Endothelial cell of umbilical vein (primary cell): ENCODE data around the gene TBC1D19. TPM values are rescaled to one million over a fixed set of nuclear protein-coding genes. Genes with fewer than 3 reads are reported as not detected.
"Not testable (repeated sequence)": the region's sequence is repeated elsewhere in the genome, so short reads cannot be mapped to it uniquely, and the experiment has no call there.

ENCODE experiments used
- BruUV-seq: library from RNA; stranded (reverse); fragments of 400-500 nt; replicated peaks from 2 replicates; lab custom pipeline; 2021; lab: Mats Ljungman, UMichigan
- CTCF ChIA-PET: fragments of 300-600, 350-600 bp; sonication (Branson Sonifier 250); formaldehyde crosslinking; loops from one replicate; lab custom pipeline; 2021; ENCODE audit warnings: antibody characterized with exemption, inconsistent platforms; lab: Charles Lee
- POLR2A ChIA-PET: fragments of 300-600, 350-600 bp; sonication (Branson Sonifier 250); formaldehyde crosslinking; loops from one replicate; lab custom pipeline; 2021; ENCODE audit warnings: antibody characterized with exemption, inconsistent platforms; lab: Charles Lee
- DNase-seq: peaks from one replicate; pipeline ENCODE4 v3.0.0-alpha.2; 2011; ENCODE audit warnings: low read depth, low spot score
- FAIRE-seq: peaks from 2 replicates; lab custom pipeline; 2011; peaks lifted over from hg19 to GRCh38; lab: Jason Lieb, UNC
- H2AFZ ChIP-seq: 2 replicates; pipeline ENCODE4 v1.6.0; 2012; ENCODE audit warnings: low read depth, low read length, control low read depth, inconsistent platforms
- H3K27ac ChIP-seq: 2 replicates; pipeline ENCODE4 v1.5.1; 2011; ENCODE audit warnings: low read depth, mild to moderate bottlenecking, control low read depth, low read length, moderate library complexity; ENCODE audit not compliant: insufficient read depth
- H3K27me3 ChIP-seq, 2 experiments: 2 replicates each; pipeline versions ENCODE4 v1.6.0 to v1.6.1; 2011; ENCODE audit warnings: low read length in 2 of 2, mixed read lengths in 1 of 2; ENCODE audit not compliant: control insufficient read depth in 2 of 2, insufficient read depth in 2 of 2
- H3K36me3 ChIP-seq, 2 experiments: 2 replicates in 1 of 2; 3 replicates in 1 of 2; pipeline ENCODE4 v1.5.1; 2011; ENCODE audit warnings: low read length in 2 of 2, mild to moderate bottlenecking in 1 of 2, moderate library complexity in 1 of 2; ENCODE audit not compliant: control insufficient read depth in 2 of 2, insufficient read depth in 2 of 2; ENCODE audit errors: extremely low read depth in 1 of 2
- H3K4me1 ChIP-seq: 3 replicates; pipeline ENCODE4 v1.5.1; 2011; ENCODE audit warnings: mild to moderate bottlenecking, low read length; ENCODE audit not compliant: control insufficient read depth, insufficient read depth; ENCODE audit errors: extremely low read depth
- H3K4me2 ChIP-seq: 2 replicates; pipeline ENCODE4 v1.6.1; 2011; ENCODE audit warnings: low read length, control low read depth, mixed read lengths; ENCODE audit not compliant: insufficient read depth
- H3K4me3 ChIP-seq, 3 experiments: fragments of 200-600 bp in 1 of 3; sonication (generic), shearing (Covaris generic) in 1 of 3; replicated peaks in 1 of 3; 2 replicates each; pipeline ENCODE4 v1.5.1; 2011 to 2016; ENCODE audit warnings: control low read depth in 3 of 3, low read length in 3 of 3, mild to moderate bottlenecking in 2 of 3, inconsistent platforms in 1 of 3, low read depth in 1 of 3, moderate library complexity in 1 of 3; ENCODE audit not compliant: insufficient read depth in 1 of 3
- H3K79me2 ChIP-seq: 2 replicates; pipeline ENCODE4 v1.6.0; 2012; ENCODE audit warnings: low read length, inconsistent platforms; ENCODE audit not compliant: control insufficient read depth, insufficient read depth
- H3K9ac ChIP-seq: replicated peaks from 2 replicates; pipeline ENCODE3; 2011; ENCODE audit warnings: low read length, control low read depth; ENCODE audit not compliant: insufficient read depth; ENCODE audit errors: extremely low read depth
- H3K9me1 ChIP-seq: replicated peaks from 3 replicates; pipeline ENCODE4 v1.6.0; 2011; ENCODE audit warnings: mild to moderate bottlenecking, low read length; ENCODE audit not compliant: control insufficient read depth, insufficient read depth; ENCODE audit errors: extremely low read depth
- H3K9me3 ChIP-seq: replicated peaks from 2 replicates; pipeline ENCODE4 v1.5.1; 2012; ENCODE audit warnings: low read length, inconsistent platforms; ENCODE audit not compliant: control insufficient read depth, insufficient read depth
- H4K20me1 ChIP-seq: replicated peaks from 2 replicates; pipeline ENCODE3; 2011; ENCODE audit warnings: mild to moderate bottlenecking, low read length; ENCODE audit not compliant: control insufficient read depth, insufficient read depth; ENCODE audit errors: extremely low read depth
- CTCF ChIP-seq, 2 donors: IDR thresholded peaks; 1 replicate in 1 of 2; 2 replicates in 1 of 2; pipeline ENCODE4 v1.5.1; 2011; ENCODE audit warnings: low read length in 2 of 2, mild to moderate bottlenecking in 2 of 2, moderate library complexity in 2 of 2, control low read depth in 1 of 2, inconsistent platforms in 1 of 2, low read depth in 1 of 2; ENCODE audit not compliant: insufficient read depth in 1 of 2; ENCODE audit errors: extremely low read depth in 1 of 2
- EZH2 ChIP-seq: IDR thresholded peaks from 2 replicates; pipeline ENCODE4 v1.6.1; 2012; ENCODE audit warnings: borderline replicate concordance, low read depth, mild to moderate bottlenecking, moderate library complexity, low read length, inconsistent platforms; ENCODE audit not compliant: severe bottlenecking
- FOS ChIP-seq: IDR thresholded peaks from 2 replicates; pipeline ENCODE4 v1.6.1; 2011; ENCODE audit warnings: mild to moderate bottlenecking, low read length, moderate library complexity, borderline replicate concordance; ENCODE audit not compliant: insufficient read depth
- GATA2 ChIP-seq: IDR thresholded peaks from 2 replicates; pipeline ENCODE4 v1.7.0; 2011; ENCODE audit warnings: low read depth, mild to moderate bottlenecking, moderate library complexity, mixed read lengths, low read length; ENCODE audit not compliant: insufficient read length, insufficient read depth
- JUN ChIP-seq: IDR thresholded peaks from 2 replicates; pipeline ENCODE4 v1.6.1; 2011; ENCODE audit warnings: borderline replicate concordance, low read depth; ENCODE audit not compliant: insufficient read length, insufficient read depth
- MYC ChIP-seq: IDR thresholded peaks from one replicate; pipeline ENCODE4 v1.6.1; 2011; ENCODE audit warnings: mild to moderate bottlenecking, low read depth, low read length
- POLR2A ChIP-seq: IDR thresholded peaks from 2 replicates; pipeline ENCODE4 v1.6.1; 2012; ENCODE audit warnings: low read depth, mild to moderate bottlenecking, control low read depth, low read length
- POLR2AphosphoS5 ChIP-seq: IDR thresholded peaks from 2 replicates; pipeline ENCODE4 v1.6.1; 2012; ENCODE audit warnings: low read depth, mild to moderate bottlenecking, control low read depth, low read length, moderate library complexity; ENCODE audit not compliant: insufficient read depth
- dilution Hi-C: fragments of 300-500 bp; cut with MboI; formaldehyde crosslinking; loops from one replicate; pipeline ENCODE4 v1.15.0; 2019; ENCODE audit warnings: low sequenced_read_pairs; ENCODE audit not compliant: extremely low pct_ligation_motif_present
- intact Hi-C: fragments of 100-400 bp; cut with micrococcal nuclease; formaldehyde crosslinking; loops from one replicate; pipeline ENCODE4 v1.10.0; 2022
- polyA plus RNA-seq, 4 experiments: library from polyadenylated mRNA; depleted of rRNA in 3 of 4; stranded (reverse) in 3 of 4; unstranded in 1 of 4; fragments of >200 nt; gene quantifications; 2 replicates each; pipeline versions ENCODE4 v1.2.1 to v1.2.3, GENCODE V29; 2011 to 2012; ENCODE audit warnings: missing spikeins in 1 of 4
- total RNA-seq: library from RNA; stranded (reverse); gene quantifications from 2 replicates; pipeline ENCODE4 v1.2.3, GENCODE V29; 2021
- TF ChIP-seq, protein P1 (sequence below): IDR thresholded peaks from 2 replicates; pipeline ENCODE4 v1.6.1; 2011; ENCODE audit not compliant: insufficient read depth, insufficient read length

TBC1D19 gene
- total and polyA plus RNA-seq, 2 donors (not counting 3 experiments of a cell fraction or from before 2014, with no cell fraction given), result 4.4 to 5.9 TPM

- ChIA-PET POLR2A (no interaction called here), CTCF (no interaction called here)
- intact Hi-C loops (no loop called here), dilution Hi-C loops (no loop called here)
- H3K79me2 ChIP-seq, result no peaks in the 10 kb centered on the region
- H3K9me3 ChIP-seq, result no peaks in the 10 kb centered on the region
- BruUV-seq, result no TSS peak
- H2AFZ ChIP-seq, result no peak overlapping the region
- H3K9ac ChIP-seq, result no peak overlapping the region
- FAIRE-seq (no peak), DNase-seq (no peak)
- H4K20me1 ChIP-seq, result no peaks in the 10 kb centered on the region
- no peak for TF ChIP-seq GATA2
- TF ChIP-seq FOS, result no peak
- TF ChIP-seq, protein P1, sequence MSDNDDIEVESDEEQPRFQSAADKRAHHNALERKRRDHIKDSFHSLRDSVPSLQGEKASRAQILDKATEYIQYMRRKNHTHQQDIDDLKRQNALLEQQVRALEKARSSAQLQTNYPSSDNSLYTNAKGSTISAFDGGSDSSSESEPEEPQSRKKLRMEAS, result no peak
- no peak for TF ChIP-seq CTCF (IDR thresholded peaks at IDR 0.05; ENCODE audit: extremely low read depth in 1 of 2, insufficient read depth in 1 of 2, low read depth in 1 of 2, low read length in 2 of 2)
- no peak for TF ChIP-seq MYC
- TF ChIP-seq POLR2AphosphoS5, result no peak
- no peak for TF ChIP-seq JUN
- TF ChIP-seq EZH2, result no peak
- TF ChIP-seq POLR2A, result no peak
- no peaks in the 10 kb centered on the region for H3K36me3 ChIP-seq
- no peak overlapping the region for H3K4me3 ChIP-seq
- H3K4me2 ChIP-seq, result no peak overlapping the region
- no peaks in the 10 kb centered on the region for H3K4me1 ChIP-seq
- H3K27me3 ChIP-seq, result no peaks in the 10 kb centered on the region
- H3K27ac ChIP-seq, result no peak overlapping the region
- H3K9me1 ChIP-seq, result no peaks in the 10 kb centered on the region
These were observed 6.8 kb downstream of the TBC1D19 start for GRCh38 chr4:26590639-26591038.

DNA sequence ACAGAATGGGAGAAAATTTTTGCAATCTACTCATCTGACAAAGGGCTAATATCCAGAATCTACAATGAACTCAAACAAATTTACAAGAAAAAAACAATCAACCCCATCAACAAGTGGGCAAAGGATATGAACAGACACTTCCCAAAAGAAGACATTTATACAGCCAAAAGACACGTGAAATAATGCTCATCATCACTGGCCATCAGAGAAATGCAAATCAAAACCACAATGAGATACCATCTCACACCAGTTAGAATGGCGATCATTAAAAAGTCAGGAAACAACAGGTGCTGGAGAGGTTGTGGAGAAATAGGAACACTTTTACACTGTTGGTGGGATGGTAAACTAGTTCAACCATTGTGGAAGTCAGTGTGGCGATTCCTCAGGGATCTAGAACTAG is 9.7 kb downstream of the TBC1D19 start:
- H3K36me3 ChIP-seq, H3K9me1 ChIP-seq, H4K20me1 ChIP-seq, H3K27me3 ChIP-seq, H3K4me1 ChIP-seq, H3K4me2 ChIP-seq, H3K9ac ChIP-seq, H3K27ac ChIP-seq, H3K9me3 ChIP-seq, intact Hi-C loops, DNase-seq, H3K79me2 ChIP-seq, CTCF ChIA-PET, FAIRE-seq, BruUV-seq, dilution Hi-C loops, H3K4me3 ChIP-seq, POLR2A ChIA-PET, H2AFZ ChIP-seq: not testable (repeated sequence)
